Cerebellar cortex (tissue), 1 donor: ENCODE data around the gene ST3GAL3.
A peak's percentile ranks its signal among the peaks of the same experiment; 100 is the strongest.

ENCODE experiments used
- DNase-seq: peaks from one replicate; pipeline ENCODE4 v3.0.0-alpha.2; 2015; ENCODE audit warnings: low spot score

ST3GAL3 gene

DNA sequence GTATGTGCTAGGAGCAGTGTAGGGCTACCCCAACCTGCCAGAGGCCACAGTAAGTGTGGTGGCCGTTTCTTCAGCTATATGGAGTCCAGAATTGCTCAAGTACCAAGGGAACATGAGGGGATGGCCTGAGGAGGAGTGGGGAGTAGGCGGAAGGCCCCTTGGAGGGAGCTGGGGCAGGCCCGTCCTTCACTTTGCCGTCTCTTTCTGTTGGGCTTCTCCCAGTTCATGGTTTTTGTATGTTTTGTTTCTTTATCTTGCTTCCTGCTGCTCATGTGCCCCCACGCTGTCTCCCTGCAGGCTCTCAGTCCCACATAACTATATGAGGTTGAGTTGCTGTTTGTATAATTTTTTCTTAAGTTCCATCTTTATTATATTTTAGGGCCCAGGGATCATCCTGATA is 256.6 kb downstream of the ST3GAL3 start:
- DNase-seq = no peak

DNA sequence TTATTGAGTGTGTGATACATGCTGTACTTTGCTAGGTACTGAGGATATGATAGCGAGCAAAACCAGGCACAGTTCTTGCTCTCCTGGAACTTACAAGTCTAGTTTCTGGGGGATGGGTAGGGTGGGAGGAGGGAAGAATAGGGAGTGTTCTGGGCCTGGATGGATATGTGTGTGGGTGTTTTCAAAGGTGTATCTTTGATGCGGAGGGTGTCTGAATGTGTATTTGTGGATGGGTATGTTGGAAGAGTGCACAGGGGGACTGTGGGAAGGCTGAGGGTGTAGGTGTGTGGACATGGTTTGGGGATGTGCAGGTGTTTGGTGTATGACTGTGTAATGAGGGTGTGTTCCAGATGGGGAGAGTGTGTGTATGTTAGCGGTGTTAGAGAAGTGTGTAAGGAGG is 258.0 kb downstream of the ST3GAL3 start:
- no peak for DNase-seq

DNA sequence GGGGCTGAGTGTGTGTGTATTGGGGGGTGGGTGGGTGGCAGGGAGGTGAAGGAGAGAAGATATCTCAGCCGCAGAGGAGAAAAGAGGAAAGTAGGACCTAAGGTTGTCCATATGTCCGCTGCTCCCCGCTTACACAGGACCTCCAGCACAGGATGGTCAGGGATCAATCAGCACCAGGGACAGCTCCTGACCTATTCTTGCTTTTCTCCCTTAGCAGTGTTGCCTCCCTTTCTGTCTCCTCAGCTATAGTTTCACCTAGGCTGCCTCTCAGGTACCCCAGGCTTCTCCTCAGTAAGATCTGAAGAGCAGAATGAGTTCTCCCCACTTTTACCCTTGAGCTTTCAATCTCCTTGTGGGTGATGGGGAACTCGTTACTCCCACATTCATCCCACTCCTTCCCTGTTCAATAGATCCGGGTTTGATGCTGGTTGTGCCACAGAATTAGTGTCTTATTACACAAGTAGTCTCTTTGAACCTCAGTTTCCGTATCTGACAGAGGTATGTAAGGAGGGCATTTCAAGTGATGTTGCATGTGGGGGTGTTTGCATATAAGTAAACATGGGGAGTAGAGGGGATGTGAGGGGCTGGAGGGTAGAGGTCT is 261.1 kb downstream of the ST3GAL3 start:
- no peak for DNase-seq

DNA sequence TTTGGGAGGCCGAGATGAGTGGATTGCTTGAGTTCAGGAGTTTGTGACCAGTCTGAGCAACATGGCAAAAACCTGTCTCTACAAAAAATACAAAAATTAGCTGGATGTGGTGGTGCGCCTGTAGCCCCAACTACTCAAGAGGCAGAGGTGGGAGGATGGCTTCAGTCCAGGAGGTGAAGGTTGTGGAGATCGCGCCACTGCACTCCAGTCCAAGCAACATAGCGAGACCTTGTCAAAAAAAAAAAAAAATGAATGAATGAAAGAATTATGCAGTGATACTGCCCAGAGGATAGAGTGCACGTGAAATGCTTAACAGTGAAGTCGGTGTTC is 262.0 kb downstream of the ST3GAL3 start:
- DNase-seq = no peak

DNA sequence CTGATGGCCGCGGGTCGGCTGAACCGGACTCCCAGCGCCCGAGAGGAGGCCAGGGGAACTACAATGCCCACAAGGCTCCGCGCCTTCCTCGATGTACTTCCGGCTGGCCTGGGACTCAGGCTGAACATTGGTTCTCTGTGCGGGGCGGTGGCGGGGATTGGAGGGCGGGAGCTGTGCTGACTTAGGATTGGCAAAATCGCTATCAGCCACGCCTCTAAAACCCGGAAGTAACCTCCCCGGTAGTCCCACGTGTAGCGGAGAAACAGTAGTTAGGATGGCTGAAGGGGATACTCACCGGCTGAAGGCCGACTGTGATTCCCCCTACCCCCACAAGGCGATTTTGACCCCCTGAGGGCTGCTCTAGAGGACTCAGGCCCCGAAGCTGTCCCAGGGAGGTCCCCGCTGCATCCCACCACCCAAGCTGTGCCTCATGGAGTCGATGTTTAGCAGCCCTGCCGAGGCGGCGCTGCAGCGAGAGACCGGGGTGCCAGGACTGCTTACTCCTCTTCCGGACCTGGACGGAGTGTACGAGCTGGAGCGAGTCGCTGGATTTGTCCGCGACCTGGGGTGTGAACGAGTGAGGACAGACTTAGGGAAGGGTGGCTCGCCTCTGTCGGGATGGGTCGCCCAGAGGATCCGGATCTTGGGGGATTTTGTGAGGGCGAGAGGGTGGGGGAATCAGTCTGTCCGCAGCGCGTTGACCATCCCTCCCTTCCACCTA is 262.6 kb downstream of the ST3GAL3 start, which contains the start of gene DPH2:
TSS of gene DPH2 (plus strand) at position 265 of the 721 bp plus-strand sequence. CDS start at position 431, 166 bp downstream.
- peak; percentile 99 for DNase-seq

DNA sequence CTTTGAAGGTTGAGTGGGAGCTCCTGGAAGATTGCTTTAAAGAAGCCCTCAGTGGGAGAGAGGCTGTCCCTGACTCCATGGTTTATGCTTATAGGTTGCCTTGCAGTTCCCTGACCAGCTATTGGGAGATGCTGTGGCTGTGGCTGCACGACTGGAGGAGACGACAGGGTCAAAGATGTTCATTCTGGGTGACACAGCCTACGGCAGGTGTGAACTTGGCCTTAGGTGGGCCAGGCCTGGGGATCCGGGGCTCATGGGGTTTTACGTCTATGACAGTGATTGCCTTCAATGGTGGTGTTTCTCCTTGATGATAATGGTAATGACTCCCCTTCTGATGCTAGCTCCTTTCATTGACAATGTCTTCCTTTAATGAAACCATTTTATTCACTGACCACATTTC is 263.2 kb downstream of the ST3GAL3 start:
- no peak for DNase-seq

DNA sequence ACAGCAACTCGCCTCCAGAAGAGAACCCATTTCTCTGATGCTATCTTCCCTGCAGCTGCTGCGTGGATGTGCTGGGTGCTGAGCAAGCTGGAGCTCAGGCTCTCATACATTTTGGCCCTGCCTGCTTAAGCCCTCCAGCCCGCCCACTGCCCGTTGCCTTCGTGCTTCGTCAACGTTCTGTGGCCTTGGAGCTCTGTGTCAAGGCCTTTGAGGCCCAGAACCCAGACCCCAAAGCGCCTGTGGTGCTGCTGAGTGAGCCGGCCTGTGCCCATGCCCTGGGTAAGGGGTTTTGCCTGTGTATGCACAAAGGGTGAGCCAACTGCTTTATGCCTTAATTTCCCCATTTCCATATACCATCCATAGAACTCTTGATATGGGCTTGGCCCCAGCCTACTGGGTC is 263.6 kb downstream of the ST3GAL3 start:
- DNase-seq = no peak

DNA sequence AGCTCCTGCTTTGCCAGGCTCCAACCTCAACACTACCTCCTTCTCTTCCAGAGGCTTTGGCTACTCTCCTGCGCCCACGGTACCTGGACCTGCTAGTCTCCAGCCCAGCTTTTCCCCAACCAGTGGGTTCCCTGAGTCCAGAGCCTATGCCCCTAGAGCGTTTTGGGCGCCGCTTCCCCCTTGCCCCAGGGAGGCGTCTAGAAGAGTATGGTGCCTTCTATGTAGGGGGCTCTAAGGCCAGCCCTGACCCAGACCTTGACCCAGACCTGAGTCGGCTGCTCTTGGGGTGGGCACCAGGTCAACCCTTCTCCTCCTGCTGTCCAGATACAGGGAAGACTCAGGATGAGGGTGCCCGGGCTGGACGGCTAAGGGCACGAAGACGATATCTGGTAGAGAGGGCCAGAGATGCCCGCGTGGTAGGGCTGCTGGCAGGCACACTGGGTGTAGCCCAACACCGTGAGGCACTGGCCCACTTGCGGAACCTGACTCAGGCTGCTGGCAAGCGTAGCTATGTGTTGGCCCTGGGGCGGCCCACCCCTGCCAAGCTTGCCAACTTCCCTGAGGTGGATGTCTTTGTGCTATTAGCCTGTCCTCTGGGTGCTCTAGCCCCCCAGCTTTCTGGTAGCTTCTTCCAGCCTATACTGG is 264.1 kb downstream of the ST3GAL3 start:
- DNase-seq = no peak

DNA sequence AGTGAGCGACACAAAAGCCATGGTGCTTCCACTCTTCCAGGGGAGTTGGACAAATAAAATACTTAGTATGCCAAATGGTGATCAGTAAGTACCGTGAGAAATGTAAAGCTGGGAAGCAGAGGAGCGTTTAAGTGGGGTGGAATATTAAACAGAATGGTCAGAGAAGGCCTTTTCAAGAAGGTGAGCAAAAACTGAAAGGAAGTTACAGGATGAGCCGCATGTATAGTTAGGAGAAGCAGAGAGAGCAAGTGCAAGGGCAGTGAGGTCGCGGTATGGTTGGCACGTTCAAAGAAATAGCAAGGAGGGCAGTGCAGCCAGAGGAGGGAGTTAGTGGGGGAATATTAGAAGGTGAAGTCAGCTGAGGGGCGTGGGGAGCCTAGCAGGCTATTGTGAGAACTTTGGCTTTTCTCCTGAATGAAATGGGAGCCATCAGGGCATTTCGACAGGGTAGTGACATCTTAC is 266.7 kb downstream of the ST3GAL3 start:
- DNase-seq = no peak

DNA sequence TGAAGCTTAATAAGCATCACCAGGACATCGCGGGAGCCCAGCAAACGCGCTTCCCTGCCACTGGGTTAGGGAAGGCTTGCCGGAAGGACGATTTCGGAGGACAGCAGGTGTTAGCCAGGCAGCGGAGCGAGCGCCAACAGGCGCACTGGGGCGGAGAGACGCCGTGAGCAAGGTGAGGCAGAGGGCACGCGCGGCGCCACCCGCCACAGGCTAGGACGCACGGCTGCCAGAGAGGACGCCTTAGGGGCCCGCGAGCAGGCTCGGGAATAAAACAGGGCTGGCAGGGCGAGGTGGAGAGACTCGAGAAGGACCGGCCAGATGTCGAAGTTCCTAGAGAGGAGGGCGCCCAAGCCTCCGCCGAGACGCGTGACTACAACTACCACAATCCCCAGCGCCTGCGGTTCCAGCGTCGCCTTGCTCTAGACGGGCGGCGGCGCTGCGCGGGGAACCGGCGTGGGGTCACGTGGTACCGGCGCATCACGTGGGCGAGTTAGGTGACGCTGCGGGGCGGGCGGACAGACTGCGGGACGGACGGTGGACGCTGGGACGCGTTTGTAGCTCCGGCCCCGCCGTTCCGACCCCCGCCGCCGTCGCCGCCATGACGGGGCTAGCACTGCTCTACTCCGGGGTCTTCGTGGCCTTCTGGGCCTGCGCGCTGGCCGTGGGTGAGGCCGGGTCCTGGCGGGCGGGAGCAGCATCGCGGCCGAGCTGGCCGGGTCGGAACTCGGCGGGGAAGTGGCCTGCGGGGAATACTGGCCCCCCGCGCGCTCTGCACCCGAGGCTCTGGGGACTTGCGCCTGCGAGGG is 267.3 kb downstream of the ST3GAL3 start, which contains the start of gene ATP6V0B:
TSS of gene ATP6V0B (plus strand) at position 518 of the 806 bp plus-strand sequence. CDS start at position 599, 81 bp downstream.
- peak; percentile 95 for DNase-seq

DNA sequence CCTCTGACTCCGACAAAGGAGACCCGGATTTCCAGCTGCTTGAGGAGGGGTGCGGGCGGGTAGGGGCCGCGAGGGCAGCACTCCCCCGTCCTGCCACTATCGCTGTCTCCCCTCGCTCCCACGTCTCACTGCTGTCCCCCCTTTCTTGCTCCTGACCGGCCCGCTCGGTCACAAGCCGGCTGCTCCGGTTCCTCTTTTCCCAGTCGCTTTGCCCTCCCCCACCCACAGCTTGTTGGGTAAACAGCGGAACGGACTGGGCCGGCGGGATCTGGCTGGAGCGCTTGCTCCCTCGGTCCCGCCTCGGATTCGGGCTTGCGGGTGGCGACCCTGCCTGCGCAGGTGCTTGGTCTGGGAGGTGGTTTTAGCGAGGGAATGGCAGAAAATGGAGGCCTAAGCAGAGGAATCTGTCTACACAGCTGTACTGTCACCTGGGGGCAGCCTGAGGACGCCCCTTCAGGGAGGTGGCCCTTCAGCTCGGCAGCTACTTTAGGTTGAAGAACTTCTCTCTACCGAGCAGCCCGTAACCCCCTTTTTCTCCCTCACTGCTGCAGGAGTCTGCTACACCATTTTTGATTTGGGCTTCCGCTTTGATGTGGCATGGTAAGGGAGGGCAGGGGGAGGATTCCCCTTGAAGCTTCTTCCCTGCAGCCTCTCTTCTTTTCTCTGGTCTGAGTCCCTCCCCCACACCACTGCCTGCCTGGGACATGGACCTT is 268.1 kb downstream of the ST3GAL3 start:
- peak; percentile 22 for DNase-seq

DNA sequence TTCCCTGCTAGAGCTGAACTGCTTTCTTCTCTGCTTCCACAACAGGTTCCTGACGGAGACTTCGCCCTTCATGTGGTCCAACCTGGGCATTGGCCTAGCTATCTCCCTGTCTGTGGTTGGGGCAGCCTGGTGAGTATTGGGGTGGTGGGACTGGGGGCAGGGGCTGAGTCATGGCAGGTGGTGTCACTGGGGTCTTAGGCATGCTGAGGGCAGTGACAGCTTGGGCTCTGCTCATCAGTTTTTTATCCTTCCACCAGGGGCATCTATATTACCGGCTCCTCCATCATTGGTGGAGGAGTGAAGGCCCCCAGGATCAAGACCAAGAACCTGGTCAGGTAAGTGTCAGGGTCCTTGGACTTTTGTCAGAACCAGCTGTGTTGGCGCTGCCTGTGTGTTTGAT is 268.7 kb downstream of the ST3GAL3 start:
- no peak for DNase-seq

DNA sequence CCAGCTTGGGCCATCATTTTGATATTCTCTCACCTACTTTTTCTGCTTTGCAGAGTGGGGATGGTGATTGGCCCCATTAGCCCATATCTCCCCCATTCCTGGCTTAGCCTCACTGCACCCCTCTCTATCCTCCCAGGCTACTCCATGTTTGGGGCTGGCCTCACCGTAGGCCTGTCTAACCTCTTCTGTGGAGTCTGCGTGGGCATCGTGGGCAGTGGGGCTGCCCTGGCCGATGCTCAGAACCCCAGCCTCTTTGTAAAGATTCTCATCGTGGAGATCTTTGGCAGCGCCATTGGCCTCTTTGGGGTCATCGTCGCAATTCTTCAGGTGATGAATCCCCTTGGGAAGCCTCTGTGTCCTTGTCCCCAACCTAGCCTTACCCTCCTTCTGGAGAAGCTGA is 269.6 kb downstream of the ST3GAL3 start:
- no peak for DNase-seq

DNA sequence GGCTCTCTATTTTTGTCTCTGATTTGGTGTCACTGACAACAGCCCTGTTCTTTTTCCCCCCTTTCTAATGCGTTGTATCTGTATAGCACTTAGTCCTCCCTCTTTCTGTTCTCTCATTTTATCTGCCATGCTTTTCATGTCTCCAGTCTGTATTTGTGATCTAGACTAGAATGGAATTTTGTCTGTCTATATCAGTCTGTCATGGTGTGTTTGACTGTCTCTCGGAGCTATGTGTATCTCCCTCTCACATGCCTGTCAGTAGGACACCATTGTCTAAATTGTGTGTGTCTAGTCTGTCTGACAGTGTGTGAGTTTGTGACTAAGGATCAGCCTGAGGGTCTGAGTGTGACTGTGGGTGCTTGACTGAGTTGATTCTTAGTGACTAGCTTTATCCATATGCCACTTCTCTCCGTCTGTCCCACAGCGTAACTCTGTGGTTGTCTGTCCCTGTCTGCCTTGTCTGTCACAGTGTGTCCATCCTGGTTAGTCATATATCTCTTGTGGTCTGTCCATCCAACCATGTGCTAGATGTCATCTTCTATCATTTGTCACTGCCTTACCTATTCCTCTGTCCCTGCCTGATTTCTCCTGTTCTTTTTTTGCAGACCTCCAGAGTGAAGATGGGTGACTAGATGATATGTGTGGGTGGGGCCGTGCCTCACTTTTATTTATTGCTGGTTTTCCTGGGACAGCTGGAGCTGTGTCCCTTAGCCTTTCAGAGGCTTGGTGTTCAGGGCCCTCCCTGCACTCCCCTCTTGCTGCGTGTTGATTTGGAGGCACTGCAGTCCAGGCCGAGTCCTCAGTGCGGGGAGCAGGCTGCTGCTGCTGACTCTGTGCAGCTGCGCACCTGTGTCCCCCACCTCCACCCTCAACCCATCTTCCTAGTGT is 270.3 kb downstream of the ST3GAL3 start:
- no peak for DNase-seq

DNA sequence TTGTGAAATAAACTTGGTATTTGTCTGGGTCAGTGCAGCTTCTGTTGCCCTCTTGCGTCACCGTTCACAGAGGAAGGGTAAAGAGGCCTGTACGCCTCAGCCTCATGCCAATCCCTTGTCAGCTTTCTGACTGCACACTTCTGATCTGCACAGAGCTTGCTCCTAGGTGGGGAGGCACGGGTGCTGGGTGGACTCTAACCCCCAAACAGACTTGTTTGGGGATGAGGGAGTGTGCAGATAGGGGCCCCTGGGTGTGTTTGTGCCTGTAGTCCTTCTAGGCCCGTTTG is 270.9 kb downstream of the ST3GAL3 start:
- no peak for DNase-seq

DNA sequence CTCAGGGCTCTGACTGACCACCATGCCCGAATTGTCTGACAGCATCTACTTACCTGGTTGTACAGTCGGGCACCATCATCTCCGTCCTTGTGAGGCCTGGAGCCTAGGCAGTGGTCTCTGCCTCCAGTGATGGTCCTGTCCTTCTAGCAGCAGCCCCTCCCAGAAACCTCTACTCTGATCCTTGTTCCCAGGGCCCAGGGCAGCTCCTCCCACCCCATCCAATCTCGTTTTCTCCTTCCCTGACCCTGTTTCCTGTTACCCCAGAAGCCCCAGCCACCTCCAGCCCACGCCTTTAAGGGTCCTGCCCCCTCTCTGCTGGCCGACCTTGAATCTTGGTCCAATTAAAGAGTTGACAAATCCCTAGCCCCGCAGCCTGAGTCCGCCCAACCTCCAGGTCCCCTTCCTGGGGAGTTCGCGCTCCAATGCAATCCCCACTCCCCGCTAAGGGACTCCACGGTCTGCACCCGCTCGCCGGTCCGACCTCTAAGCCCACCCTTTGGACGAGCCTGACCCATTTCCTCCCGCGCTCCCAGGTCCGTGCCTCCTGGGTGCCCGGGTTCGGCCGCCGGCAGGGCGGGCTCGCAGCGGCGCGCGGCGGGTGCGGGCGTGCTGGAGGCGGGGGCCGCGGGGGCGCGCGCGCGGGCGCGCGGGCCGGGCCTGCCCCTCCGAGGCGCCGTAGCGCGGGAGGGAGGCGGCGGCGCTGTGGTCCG is 271.4 kb downstream of the ST3GAL3 start, which contains the start of gene B4GALT2:
TSS of gene B4GALT2 (plus strand) at position 660 of the 710 bp plus-strand sequence. CDS start 1,951 bp downstream, outside the sequence.
- DNase-seq = no peak

DNA sequence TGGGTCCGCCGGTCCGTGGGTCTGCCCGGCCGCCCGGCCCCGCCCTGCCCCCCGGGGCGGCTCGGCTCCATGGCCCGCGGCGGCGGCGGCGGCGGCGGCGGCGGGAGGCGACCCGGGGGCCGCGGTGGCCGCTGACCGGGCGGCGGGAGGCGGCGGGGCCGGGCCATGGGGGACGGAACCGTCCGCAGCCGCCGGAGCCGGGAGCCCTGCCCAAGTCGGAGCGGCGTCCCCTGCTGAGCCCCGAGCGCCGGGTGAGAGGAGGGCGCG is 271.9 kb downstream of the ST3GAL3 start:
- no peak for DNase-seq

DNA sequence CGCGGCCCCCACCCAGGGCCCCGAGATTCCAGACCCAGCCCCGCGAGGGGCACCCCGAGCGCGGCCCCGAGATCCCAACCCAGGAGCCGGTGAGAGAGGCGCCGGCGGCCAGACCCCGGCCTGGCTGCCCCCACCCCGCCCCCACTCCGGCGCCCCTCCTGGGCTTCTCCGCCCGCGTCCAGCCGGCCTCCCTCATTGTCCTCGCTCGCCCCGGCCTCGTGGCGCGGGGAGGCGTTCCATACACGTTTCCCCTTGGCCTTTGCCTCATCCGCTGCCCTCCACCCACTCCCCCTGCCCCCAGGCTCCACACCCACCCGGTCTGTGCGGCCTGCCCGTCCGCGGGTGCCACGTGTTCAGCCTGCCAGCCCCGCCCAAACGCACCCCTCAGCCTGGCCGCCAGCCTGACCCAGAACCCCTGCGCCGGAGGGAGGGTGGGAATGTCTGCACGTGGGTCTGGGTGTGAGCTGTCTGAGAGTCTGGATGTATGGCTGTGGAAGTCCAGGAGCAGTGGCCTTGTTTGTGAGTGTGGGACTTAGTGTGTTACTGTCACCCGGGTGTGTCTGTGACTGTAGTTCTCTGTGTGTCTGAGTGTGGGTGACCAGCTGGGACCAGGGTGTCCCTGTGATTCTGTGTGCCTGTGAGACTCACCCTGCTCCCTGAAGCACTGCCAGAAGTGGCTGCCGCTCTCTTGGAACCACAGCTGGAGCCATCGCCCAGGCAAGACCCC is 272.4 kb downstream of the ST3GAL3 start:
- DNase-seq = no peak

DNA sequence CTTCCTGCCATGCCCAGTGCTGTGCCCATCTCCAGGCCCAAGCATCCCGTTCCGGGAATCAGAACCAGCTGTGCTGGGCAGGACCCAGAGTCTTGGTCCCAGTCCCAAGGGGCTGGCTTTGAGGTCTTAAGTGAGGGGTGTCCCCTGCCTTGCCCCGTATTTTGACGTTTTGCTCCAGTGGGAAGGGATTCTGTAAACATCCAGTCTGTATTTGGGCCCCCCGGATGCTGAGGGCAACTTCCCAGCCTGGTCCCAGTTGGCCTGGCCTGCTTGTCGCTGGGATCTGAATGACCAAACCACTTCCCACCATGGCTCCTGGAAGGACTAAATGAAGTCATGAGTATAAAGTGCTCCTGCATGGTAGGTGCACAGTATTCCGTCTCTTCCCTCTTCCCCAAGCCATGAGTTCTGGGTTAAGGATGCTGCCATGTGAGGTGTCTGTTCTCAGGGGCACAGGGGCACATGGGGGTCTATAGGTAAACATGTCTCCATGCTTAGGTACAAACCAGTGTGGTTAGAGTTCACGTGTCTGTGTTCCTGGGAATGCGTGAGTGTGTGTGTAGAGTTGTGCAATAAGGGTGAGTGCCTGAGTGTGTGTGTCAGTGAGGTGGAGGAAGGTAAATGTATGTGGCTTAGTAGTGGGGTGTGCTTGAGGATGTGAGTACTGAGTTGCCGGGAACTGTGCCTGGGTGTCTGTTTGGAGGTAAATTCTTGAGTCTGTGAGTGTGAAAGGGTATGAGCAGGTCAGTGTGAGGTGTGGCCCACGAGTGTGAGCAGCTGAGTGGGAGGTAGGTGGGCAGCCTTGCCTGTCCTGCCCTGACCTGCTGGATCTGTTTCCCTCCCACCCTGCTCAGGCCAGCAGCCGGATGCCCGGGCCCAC is 273.2 kb downstream of the ST3GAL3 start:
- no peak for DNase-seq
